IMR-90 (cell line): ENCODE results near the gene SLC8A1. TPM values are rescaled to one million over a fixed set of nuclear protein-coding genes. Genes with fewer than 3 reads are reported as not detected.

Experiments used
- ATAC-seq: fragments of 200-7000 bp; cut with Tn5 transposase; 2 replicates; pipeline ENCODE4 v1.9.1; 2020; ENCODE audit warnings: low read depth, mild to moderate bottlenecking, moderate library complexity
- BruUV-seq: library from RNA; stranded (reverse); fragments of 400-500 nt; replicated peaks from 2 replicates; lab custom pipeline; 2021; lab: Mats Ljungman, UMichigan
- CTCF ChIA-PET: fragments of 300-600 bp; formaldehyde crosslinking; extraction: SDS; loops from one replicate; lab custom pipeline; 2021; ENCODE audit warnings: antibody characterized with exemption; lab: Yijun Ruan, JAX
- POLR2A ChIA-PET: fragments of 300-600 bp; sonication (Branson Sonifier 250); formaldehyde crosslinking; loops from one replicate; lab custom pipeline; 2022; ENCODE audit warnings: antibody characterized with exemption; ENCODE audit not compliant: unreplicated experiment; lab: Charles Lee
- DNase-seq: peaks from one replicate; pipeline ENCODE4 v3.0.0; 2013
- H2AFZ ChIP-seq: replicated peaks from 2 replicates; pipeline ENCODE3; 2013; ENCODE audit warnings: low read length, mild to moderate bottlenecking; ENCODE audit not compliant: poor library complexity
- H2AK5ac ChIP-seq: 2 replicates; pipeline ENCODE4 v1.6.1; 2013; ENCODE audit warnings: low read depth, low read length, inconsistent platforms
- H2AK9ac ChIP-seq: replicated peaks from 2 replicates; pipeline ENCODE3; 2013; ENCODE audit warnings: mild to moderate bottlenecking, low read depth, low read length, moderate library complexity; ENCODE audit not compliant: poor library complexity
- H2BK120ac ChIP-seq: 2 replicates; pipeline ENCODE4 v1.6.1; 2013; ENCODE audit warnings: low read depth, low read length, inconsistent platforms
- H2BK15ac ChIP-seq: 3 replicates; pipeline ENCODE4 v1.6.1; 2013; ENCODE audit warnings: low read depth, low read length, inconsistent platforms
- H2BK20ac ChIP-seq: 2 replicates; pipeline ENCODE4 v1.6.1; 2013; ENCODE audit warnings: low read depth, mild to moderate bottlenecking, inconsistent platforms, low read length, moderate library complexity
- H2BK5ac ChIP-seq: 2 replicates; pipeline ENCODE4 v1.6.1; 2013; ENCODE audit warnings: mild to moderate bottlenecking, low read depth, low read length, inconsistent platforms; ENCODE audit not compliant: poor library complexity, severe bottlenecking
- H3K14ac ChIP-seq: replicated peaks from 2 replicates; pipeline ENCODE4 v1.6.1; 2013; ENCODE audit warnings: low read depth, low read length, inconsistent platforms
- H3K18ac ChIP-seq: 2 replicates; pipeline ENCODE4 v1.6.1; 2013; ENCODE audit warnings: low read depth, low read length, control low read depth
- H3K23ac ChIP-seq: 2 replicates; pipeline ENCODE4 v1.6.1; 2013; ENCODE audit warnings: low read depth, low read length, inconsistent platforms
- H3K27ac ChIP-seq: 2 replicates; pipeline ENCODE4 v1.5.1; 2013; ENCODE audit warnings: mild to moderate bottlenecking, control low read depth, low read length; ENCODE audit not compliant: insufficient read depth
- H3K27me3 ChIP-seq: 2 replicates; pipeline ENCODE4 v1.6.1; 2013; ENCODE audit warnings: low read length; ENCODE audit not compliant: control insufficient read depth, insufficient read depth
- H3K36me3 ChIP-seq: 2 replicates; pipeline ENCODE4 v1.6.1; 2013; ENCODE audit warnings: low read length, mixed read lengths; ENCODE audit not compliant: control insufficient read depth, insufficient read depth
- H3K4ac ChIP-seq: 2 replicates; pipeline ENCODE4 v1.6.1; 2013; ENCODE audit warnings: low read depth, low read length, inconsistent platforms
- H3K4me1 ChIP-seq: 2 replicates; pipeline ENCODE4 v1.6.1; 2013; ENCODE audit warnings: low read length, mixed read lengths; ENCODE audit not compliant: control insufficient read depth, insufficient read depth
- H3K4me2 ChIP-seq: 2 replicates; pipeline ENCODE4 v1.6.1; 2013; ENCODE audit warnings: low read depth, mild to moderate bottlenecking, control low read depth, low read length, moderate library complexity
- H3K4me3 ChIP-seq: 2 replicates; pipeline ENCODE4 v1.5.1; 2013; ENCODE audit warnings: low read depth, mild to moderate bottlenecking, control low read depth, low read length, moderate library complexity; ENCODE audit not compliant: insufficient read depth
- H3K56ac ChIP-seq: 2 replicates; pipeline ENCODE4 v1.6.1; 2013; ENCODE audit warnings: low read length, inconsistent platforms; ENCODE audit not compliant: insufficient read depth; ENCODE audit errors: extremely low read depth
- H3K79me1 ChIP-seq, 2 experiments: 2 replicates each; pipeline ENCODE4 v1.6.1; 2013; ENCODE audit warnings: low read length in 2 of 2, inconsistent platforms in 1 of 2, low read depth in 1 of 2
- H3K9ac ChIP-seq: 2 replicates; pipeline ENCODE4 v1.6.1; 2013; ENCODE audit warnings: low read depth, low read length, control low read depth
- H3K9me1 ChIP-seq: 2 replicates; pipeline ENCODE4 v1.6.1; 2013; ENCODE audit warnings: low read length, inconsistent platforms; ENCODE audit not compliant: insufficient read depth
- H3K9me3 ChIP-seq: 2 replicates; pipeline ENCODE4 v1.6.1; 2013; ENCODE audit warnings: low read length; ENCODE audit not compliant: control insufficient read depth, insufficient read depth
- H4K20me1 ChIP-seq: 2 replicates; pipeline ENCODE4 v1.6.1; 2013; ENCODE audit warnings: low read length, inconsistent platforms; ENCODE audit not compliant: insufficient read depth
- H4K5ac ChIP-seq: 2 replicates; pipeline ENCODE4 v1.6.1; 2013; ENCODE audit warnings: mild to moderate bottlenecking, low read depth, low read length, control low read depth
- H4K8ac ChIP-seq, 2 experiments: 2 replicates each; pipeline ENCODE4 v1.6.1; 2013; ENCODE audit warnings: low read depth in 2 of 2, low read length in 2 of 2, control low read depth in 1 of 2, inconsistent platforms in 1 of 2
- H4K91ac ChIP-seq: 2 replicates; pipeline ENCODE4 v1.6.1; 2013; ENCODE audit warnings: low read depth, low read length, inconsistent platforms; ENCODE audit not compliant: insufficient read depth
- CHD1 ChIP-seq: IDR thresholded peaks from 2 replicates; pipeline ENCODE4 v1.6.1; 2012; ENCODE audit warnings: low read depth, low read length, improper control_type of control experiment
- CTCF ChIP-seq: conservative IDR thresholded peaks from 2 replicates; pipeline ENCODE4 v1.5.1; 2012; ENCODE audit warnings: mild to moderate bottlenecking, low read depth, low read length, improper control_type of control experiment
- ELK1 ChIP-seq: fragments of 150-350 bp; IDR thresholded peaks from 2 replicates; pipeline ENCODE4 v1.6.1; 2016; ENCODE audit warnings: low read depth, mild to moderate bottlenecking, low read length, moderate library complexity, borderline replicate concordance
- MAZ ChIP-seq: IDR thresholded peaks from 2 replicates; pipeline ENCODE4 v1.6.1; 2012; ENCODE audit warnings: low read depth, mild to moderate bottlenecking, low read length, improper control_type of control experiment, moderate library complexity, borderline replicate concordance
- POLR2A ChIP-seq: IDR thresholded peaks from 2 replicates; pipeline ENCODE4 v1.6.1; 2012; ENCODE audit warnings: mild to moderate bottlenecking, low read depth, low read length
- RAD21 ChIP-seq: IDR thresholded peaks from 2 replicates; pipeline ENCODE4 v1.6.1; 2012; ENCODE audit warnings: low read length, improper control_type of control experiment
- USF2 ChIP-seq: fragments of 150-350 bp; IDR thresholded peaks from 2 replicates; pipeline ENCODE4 v1.6.1; 2017; ENCODE audit warnings: mild to moderate bottlenecking, antibody characterized with exemption, low read length, low read depth
- dilution Hi-C: fragments of 300-500 bp; cut with HindIII; formaldehyde crosslinking; loops from one replicate; pipeline ENCODE4 v1.14.3; 2018; ENCODE audit warnings: low sequenced_read_pairs; ENCODE audit not compliant: unreplicated experiment
- in situ Hi-C: fragments of 300-500 bp; cut with MboI; formaldehyde crosslinking; loops from 3 replicates; pipeline ENCODE4 v1.14.3; 2019; ENCODE audit warnings: low sequenced_read_pairs, inconsistent platforms, mixed read lengths
- intact Hi-C: fragments of 100-400 bp; cut with micrococcal nuclease; formaldehyde crosslinking; loops from 2 replicates; pipeline ENCODE4 v1.10.0; 2022
- polyA plus RNA-seq, 3 experiments: library from polyadenylated mRNA; depleted of rRNA; stranded (reverse); fragments of >200 nt; gene quantifications; 2 replicates each; pipeline ENCODE4 v1.2.3, GENCODE V29; 2012; ENCODE audit warnings: low replicate concordance in 1 of 3
- total RNA-seq: library from RNA; depleted of rRNA; stranded (reverse); fragments of >200 nt; gene quantifications from 2 replicates; pipeline ENCODE4 v1.2.3, GENCODE V29; 2012

The SLC8A1 gene
- total and polyA plus RNA-seq, 2 of the 4 experiments (the other 2 are of a cell fraction) = 7.7 to 57.0 TPM

GRCh38 chr2:40480073-40480472 is 28.2 kb upstream of the SLC8A1 start:
- H2AFZ ChIP-seq = no peak overlapping the region
- no peak overlapping the region for H2AK9ac ChIP-seq
- ATAC-seq = no peak
- H2AK5ac ChIP-seq = no peak overlapping the region
- BruUV-seq = no TSS peak
- H2BK120ac ChIP-seq = no peak overlapping the region
- intact Hi-C loops = loop anchor here (5.0 kb wide), 1 partner anchor 782 kb away; no protein-coding TSS in a partner anchor
- no peak overlapping the region for H3K14ac ChIP-seq
- no peak overlapping the region for H4K5ac ChIP-seq
- H3K56ac ChIP-seq = no peak overlapping the region
- no peak overlapping the region for H3K27ac ChIP-seq
- in situ Hi-C loops = loop anchor here (25.0 kb wide), 1 partner anchor 282 kb away; no protein-coding TSS in a partner anchor
- H3K4me3 ChIP-seq = no peak overlapping the region
- H3K27me3 ChIP-seq = no peaks in the 10 kb centered on the region
- no peak overlapping the region for H2BK15ac ChIP-seq
- DNase-seq = no peak
- ChIA-PET POLR2A (no interaction called here), CTCF (interaction anchor here (0.6 to 1.3 kb wide), 3 partner anchors 8 to 219 kb away, joined by 3 to 7 read pairs (median 3); no protein-coding TSS in a partner anchor)
- TF ChIP-seq RAD21 = no peak
- TF ChIP-seq MAZ = no peak
- TF ChIP-seq ELK1 = no peak
- no peak for TF ChIP-seq CTCF
- no peak for TF ChIP-seq CHD1
- no peak for TF ChIP-seq USF2
- no peak for TF ChIP-seq POLR2A
- no peak overlapping the region for H3K4me2 ChIP-seq
- H4K8ac ChIP-seq = no peak overlapping the region
- H3K18ac ChIP-seq = no peak overlapping the region
- H3K9ac ChIP-seq = no peak overlapping the region
- no peaks in the 10 kb centered on the region for H4K20me1 ChIP-seq
- no peak overlapping the region for H3K23ac ChIP-seq
- no peak overlapping the region for H4K91ac ChIP-seq
- 0 out of 2 replicates have a peak, but pooled peaks cover 2% of the 10 kb centered on the region for H3K9me3 ChIP-seq
- H2BK20ac ChIP-seq = no peak overlapping the region
- no peaks in the 10 kb centered on the region for H3K4me1 ChIP-seq
- no peaks in the 10 kb centered on the region for H3K9me1 ChIP-seq
- H2BK5ac ChIP-seq = no peak overlapping the region
- no peak overlapping the region for H3K4ac ChIP-seq
- no peaks in the 10 kb centered on the region for H3K36me3 ChIP-seq
- dilution Hi-C loops = no loop called here
- no peaks in the 10 kb centered on the region for H3K79me1 ChIP-seq
